Psoas muscle (tissue), 8 donors: ENCODE measurements around the gene ARHGEF28. TPM values are rescaled to one million over a fixed set of nuclear protein-coding genes. Genes with fewer than 3 reads are reported as not detected.

Experiments
- ATAC-seq, 4 donors: fragments of 200-7000 bp; cut with Tn5 transposase; one replicate each; pipeline ENCODE4 v1.9.1; 2020; ENCODE audit warnings: moderate library complexity in 3 of 4, mild to moderate bottlenecking in 2 of 4
- DNase-seq, 2 donors: peaks; one replicate each; pipeline ENCODE4 v3.0.0-alpha.2; 2020
- H3K27ac ChIP-seq: fragments of 200-600 bp; one replicate; pipeline ENCODE4 v1.8.0; 2022
- H3K27me3 ChIP-seq, 3 donors: fragments of 200-600 bp in 1 of 3; one replicate each; pipeline versions ENCODE4 v1.6.1 to v1.8.0; 2013 to 2022; ENCODE audit warnings: low read length in 2 of 3, mild to moderate bottlenecking in 2 of 3, moderate library complexity in 1 of 3; ENCODE audit not compliant: insufficient read depth in 3 of 3
- H3K36me3 ChIP-seq, 2 donors: fragments of 200-600 bp in 1 of 2; one replicate each; pipeline versions ENCODE4 v1.6.1 to v1.8.0; 2013 to 2022; ENCODE audit warnings: low read depth in 1 of 2, mild to moderate bottlenecking in 1 of 2, moderate library complexity in 1 of 2; ENCODE audit not compliant: insufficient read depth in 1 of 2
- H3K4me1 ChIP-seq: fragments of 200-600 bp; one replicate; pipeline ENCODE4 v1.8.0; 2022
- H3K4me3 ChIP-seq: fragments of 200-600 bp; one replicate; pipeline ENCODE4 v1.8.0; 2022; ENCODE audit warnings: mild to moderate bottlenecking
- H3K9me3 ChIP-seq: fragments of 200-600 bp; one replicate; pipeline ENCODE4 v1.8.0; 2022
- CTCF ChIP-seq: fragments of 200-600 bp; IDR thresholded peaks from one replicate; pipeline ENCODE4 v1.8.0; 2022; ENCODE audit warnings: antibody characterized with exemption
- WGBS, 3 donors: extraction: QIAGEN DNeasy Blood & Tissue Kit; methylation state at CpG; one replicate each; pipeline versions ENCODE4 v1.1.6 to v1.1.7; 2013; 5-methylcytosine and 5-hydroxymethylcytosine counted together
- intact Hi-C, 2 donors: fragments of 100-400 bp; cut with DNase I; formaldehyde crosslinking; loops; one replicate each; pipeline versions ENCODE4 v1.11.0 to v1.14.2; 2022
- polyA plus RNA-seq, 3 donors: library from polyadenylated mRNA; stranded (reverse); fragments of 200-250 nt; gene quantifications; one replicate each; pipeline ENCODE4 v1.2.3, GENCODE V29; 2013
- total RNA-seq, 4 donors: library from RNA; stranded (reverse); fragmentation: NEBNext Ultra II Directional in 2 of 4; extraction: Animal tissue kit (Norgen Biotek cat#: 25700) in 2 of 4; gene quantifications; one replicate each; pipeline versions ENCODE4 v1.2.1 to v1.2.4, GENCODE V29; 2021 to 2023
- donor health status: healthy with polysubstance abuse.
- donor health status: DM: no; HTN: no; CAD: no; lungs with moderate emphysema.
- donor health status: Bipolar disorder and iron deficiency.
- donor health status: healthy.
- donor health status: DM: yes; HTN: yes; CAD: no.
- donor health status: DM: no; HTN: no; CAD: no.
- donor health status: DM: no; HTN: no; CAD: no.
- donor health status: DM: yes; HTN: yes; CAD: no.

ARHGEF28 gene
- total and polyA plus RNA-seq, 7 donors = 0.39 to 1.3 (median 1.00) TPM

GRCh38 chr5:73805449-73805848 is 179.5 kb downstream of the ARHGEF28 start:
- 64 to 73% (median 67%) methylated on average over 3 of the region's 3 CpGs for WGBS, 3 donors
- no peaks in the 10 kb centered on the region for H3K4me1 ChIP-seq
- no peaks in the 10 kb centered on the region for H3K36me3 ChIP-seq
- no peak overlapping the region for H3K27ac ChIP-seq
- H3K4me3 ChIP-seq = no peak overlapping the region
- TF ChIP-seq CTCF = no peak
- H3K27me3 ChIP-seq = no peaks in the 10 kb centered on the region
- intact Hi-C loops = no loop called here
- no peaks in the 10 kb centered on the region for H3K9me3 ChIP-seq
- DNase-seq = no peak
- ATAC-seq = no peak

GRCh38 chr5:73808911-73809310 is 182.9 kb downstream of the ARHGEF28 start:
- Histone ChIP-seq H3K27me3 (peaks cover 0 to 4% (median 0%) of the 10 kb centered on the region in 3 donors), H3K27ac (no peak overlapping the region), H3K4me1 (no peaks in the 10 kb centered on the region), H3K9me3 (no peaks in the 10 kb centered on the region), H3K4me3 (no peak overlapping the region), H3K36me3 (no peaks in the 10 kb centered on the region)
- no peak for ATAC-seq
- WGBS, 3 donors = 64 to 77% (median 69%) methylated on average over 2 of the region's 2 CpGs
- intact Hi-C loops = no loop called here
- TF ChIP-seq CTCF = no peak
- DNase-seq = no peak

GRCh38 chr5:73810429-73810828 is 184.4 kb downstream of the ARHGEF28 start:
- no peaks in the 10 kb centered on the region for H3K9me3 ChIP-seq
- H3K27me3 ChIP-seq = peaks cover 0 to 4% (median 0%) of the 10 kb centered on the region in 3 donors
- intact Hi-C loops = no loop called here
- TF ChIP-seq CTCF = no peak
- no peaks in the 10 kb centered on the region for H3K4me1 ChIP-seq
- H3K4me3 ChIP-seq = no peak overlapping the region
- ATAC-seq = no peak
- WGBS, 3 donors = 79 to 84% (median 81%) methylated on average over 3 of the region's 3 CpGs
- no peak for DNase-seq
- no peaks in the 10 kb centered on the region for H3K36me3 ChIP-seq
- H3K27ac ChIP-seq = no peak overlapping the region

GRCh38 chr5:73812457-73812856 is 186.5 kb downstream of the ARHGEF28 start:
- H3K36me3 ChIP-seq = no peaks in the 10 kb centered on the region
- no peaks in the 10 kb centered on the region for H3K9me3 ChIP-seq
- no peak overlapping the region for H3K4me3 ChIP-seq
- peaks cover 0 to 4% (median 0%) of the 10 kb centered on the region in 3 donors for H3K27me3 ChIP-seq
- intact Hi-C loops = no loop called here
- H3K4me1 ChIP-seq = no peaks in the 10 kb centered on the region
- no peak for ATAC-seq
- DNase-seq = no peak
- 49 to 59% (median 57%) methylated on average over 6 of the region's 6 CpGs for WGBS, 3 donors
- H3K27ac ChIP-seq = no peak overlapping the region
- TF ChIP-seq CTCF = no peak

GRCh38 chr5:73812962-73813588 is 187.1 kb downstream of the ARHGEF28 start:
- Histone ChIP-seq H3K36me3 (no peaks in the 10 kb centered on the region), H3K4me3 (peak overlapping the region; percentile 40), H3K27ac (no peak overlapping the region), H3K27me3 (peaks cover 0 to 4% (median 0%) of the 10 kb centered on the region in 3 donors), H3K9me3 (no peaks in the 10 kb centered on the region), H3K4me1 (no peaks in the 10 kb centered on the region)
- 38 to 43% (median 40%) methylated on average over 9 of the region's 9 CpGs for WGBS, 3 donors
- intact Hi-C loops = no loop called here
- no peak for TF ChIP-seq CTCF
- ATAC-seq = peak in 1 of 4 donors; percentile 54
- no peak for DNase-seq
